ENCODE measurements around the gene ATP23. TPM values are rescaled to one million over a fixed set of nuclear protein-coding genes. Genes with fewer than 3 reads are reported as not detected.

The ATP23 gene
- total and polyA plus RNA-seq, 2 donors (not counting 3 experiments of a cell fraction or from before 2014, with no cell fraction given) = 5.9 to 9.0 TPM

- POLR2A ChIA-PET = no interaction called here
- CTCF ChIA-PET = interaction anchor here (0.9 kb wide), 1 partner anchor 30 kb away, joined by 4 read pairs; no protein-coding TSS in a partner anchor
Observed at GRCh38 chr12:57952766-57953165, 11.4 kb downstream of the ATP23 start.

More at GRCh38 chr12:57952766-57953165, 11.4 kb downstream of the ATP23 start:
- Histone ChIP-seq H3K9me3 (replicated peaks; ENCODE audit: control insufficient read depth, insufficient read depth, low read length) (no peaks in the 10 kb centered on the region), H3K27ac (ENCODE audit: insufficient read depth, low read depth, low read length) (no peak overlapping the region), H4K20me1 (replicated peaks; ENCODE audit: control insufficient read depth, extremely low read depth, insufficient read depth, low read length) (no peaks in the 10 kb centered on the region), H3K9ac (replicated peaks; ENCODE audit: extremely low read depth, insufficient read depth, low read length) (no peak overlapping the region), H3K4me1 (ENCODE audit: control insufficient read depth, extremely low read depth, insufficient read depth, low read length) (no peaks in the 10 kb centered on the region), H3K4me2 (ENCODE audit: insufficient read depth, low read length) (no peak overlapping the region), H3K27me3 (ENCODE audit: control insufficient read depth in 2 of 2, insufficient read depth in 2 of 2, low read length in 2 of 2) (no peaks in the 10 kb centered on the region), H2AFZ (ENCODE audit: low read depth, low read length) (no peak overlapping the region), H3K79me2 (ENCODE audit: control insufficient read depth, insufficient read depth, low read length) (no peaks in the 10 kb centered on the region), H3K36me3 (ENCODE audit: control insufficient read depth in 2 of 2, extremely low read depth in 1 of 2, insufficient read depth in 2 of 2, low read length in 2 of 2) (no peaks in the 10 kb centered on the region), H3K4me3 (replicated peaks in 1 of 3; ENCODE audit: insufficient read depth in 1 of 3, low read depth in 1 of 3, low read length in 3 of 3) (no peak overlapping the region), H3K9me1 (replicated peaks; ENCODE audit: control insufficient read depth, extremely low read depth, insufficient read depth, low read length) (no peaks in the 10 kb centered on the region)
- dilution Hi-C loops (cut with MboI; ENCODE audit: extremely low pct_ligation_motif_present, low sequenced_read_pairs) (no loop called here), intact Hi-C loops (cut with micrococcal nuclease) (no loop called here)
- FAIRE-seq = no peak
- no TSS peak for BruUV-seq (replicated peaks)
- TF ChIP-seq POLR2AphosphoS5 (IDR thresholded peaks at IDR 0.05; ENCODE audit: insufficient read depth, low read depth, low read length) (no peak), EZH2 (IDR thresholded peaks at IDR 0.05; ENCODE audit: borderline replicate concordance, low read depth, low read length, severe bottlenecking) (no peak), MYC (IDR thresholded peaks at IDR 0.05; ENCODE audit: low read depth, low read length) (no peak), CTCF (IDR thresholded peaks at IDR 0.05; ENCODE audit: extremely low read depth in 1 of 2, insufficient read depth in 1 of 2, low read depth in 1 of 2, low read length in 2 of 2) (no peak), POLR2A (IDR thresholded peaks at IDR 0.05; ENCODE audit: low read depth, low read length) (no peak), FOS (IDR thresholded peaks at IDR 0.05; ENCODE audit: borderline replicate concordance, insufficient read depth, low read length) (no peak), GATA2 (IDR thresholded peaks at IDR 0.05; ENCODE audit: insufficient read depth, insufficient read length, low read depth, low read length) (no peak), JUN (IDR thresholded peaks at IDR 0.05; ENCODE audit: borderline replicate concordance, insufficient read depth, insufficient read length, low read depth) (no peak)
- TF ChIP-seq, protein P1, sequence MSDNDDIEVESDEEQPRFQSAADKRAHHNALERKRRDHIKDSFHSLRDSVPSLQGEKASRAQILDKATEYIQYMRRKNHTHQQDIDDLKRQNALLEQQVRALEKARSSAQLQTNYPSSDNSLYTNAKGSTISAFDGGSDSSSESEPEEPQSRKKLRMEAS (IDR thresholded peaks at IDR 0.05; ENCODE audit: insufficient read depth, insufficient read length) = no peak
- no peak for DNase-seq (ENCODE audit: low read depth, low spot score)

Measured in endothelial cell of umbilical vein (primary cell).